PC-3 (cell line): ENCODE measurements around the gene LINC01488. TPM values are rescaled to one million over a fixed set of nuclear protein-coding genes. Genes with fewer than 3 reads are reported as not detected.

Experiments used
- ATAC-seq: fragments of 200-7000 bp; cut with Tn5 transposase; 2 replicates; pipeline ENCODE4 v1.9.1; 2020; ENCODE audit warnings: mild to moderate bottlenecking, moderate library complexity
- BruUV-seq: library from RNA; stranded (reverse); fragments of 400-500 nt; replicated peaks from 2 replicates; lab custom pipeline; 2021; lab: Mats Ljungman, UMichigan
- CTCF ChIA-PET: fragments of 300-600 bp; sonication (Branson Sonifier 250); formaldehyde crosslinking; loops from one replicate; lab custom pipeline; 2022; ENCODE audit warnings: antibody characterized with exemption; lab: Charles Lee
- POLR2A ChIA-PET: fragments of 300-600 bp; sonication (Branson Sonifier 250); formaldehyde crosslinking; loops from one replicate; lab custom pipeline; 2022; ENCODE audit warnings: antibody characterized with exemption; ENCODE audit not compliant: unreplicated experiment; lab: Charles Lee
- DNase-seq: peaks from one replicate; pipeline ENCODE4 v3.0.0-alpha.2; 2015
- H2AFZ ChIP-seq: fragments of 300-600 bp; sonication (generic); 2 replicates; pipeline ENCODE4 v1.6.0; 2016; ENCODE audit warnings: antibody characterized with exemption, low read length
- H3F3A ChIP-seq: fragments of 300-600 bp; sonication (generic); one replicate; pipeline ENCODE4 v1.6.0; 2017; ENCODE audit warnings: antibody characterized with exemption, low read length, control low read depth, mild to moderate bottlenecking; ENCODE audit not compliant: unreplicated experiment
- H3K27ac ChIP-seq: fragments of 300-600 bp; sonication (generic); 2 replicates; pipeline ENCODE4 v1.5.1; 2016; ENCODE audit warnings: mild to moderate bottlenecking, low read length
- H3K27me3 ChIP-seq: fragments of 300-600 bp; sonication (generic); 2 replicates; pipeline ENCODE4 v1.6.1; 2016; ENCODE audit warnings: low read length, mixed read lengths
- H3K36me3 ChIP-seq: fragments of 300-600 bp; sonication (generic); 2 replicates; pipeline ENCODE4 v1.6.1; 2016; ENCODE audit warnings: low read depth, mixed run types, low read length, mixed read lengths
- H3K4me1 ChIP-seq: fragments of 300-600 bp; sonication (generic); 2 replicates; pipeline ENCODE4 v1.5.1; 2016; ENCODE audit warnings: low read length; ENCODE audit not compliant: insufficient read depth
- H3K4me2 ChIP-seq: fragments of 300-600 bp; sonication (generic); 2 replicates; pipeline ENCODE4 v1.6.0; 2016; ENCODE audit warnings: low read length
- H3K4me3 ChIP-seq: fragments of 300-600 bp; sonication (generic); 2 replicates; pipeline ENCODE4 v1.5.1; 2016; ENCODE audit warnings: mild to moderate bottlenecking, low read length, mixed read lengths
- H3K79me2 ChIP-seq: fragments of 300-600 bp; sonication (generic); 2 replicates; pipeline ENCODE4 v1.6.1; 2017; ENCODE audit warnings: low read length, mixed read lengths
- H3K9ac ChIP-seq: fragments of 300-600 bp; sonication (generic); 2 replicates; pipeline ENCODE4 v1.6.0; 2016; ENCODE audit warnings: mild to moderate bottlenecking, low read length
- H3K9me2 ChIP-seq: fragments of 300-600 bp; sonication (generic); replicated peaks from 2 replicates; pipeline ENCODE4 v1.6.1; 2016; ENCODE audit warnings: mixed run types, low read length, mixed read lengths
- H3K9me3 ChIP-seq: fragments of 300-600 bp; sonication (generic); 2 replicates; pipeline ENCODE4 v1.6.1; 2016; ENCODE audit warnings: low read length, mixed read lengths
- H4K20me1 ChIP-seq: fragments of 300-600 bp; sonication (generic); 2 replicates; pipeline ENCODE4 v1.6.1; 2016; ENCODE audit warnings: low read length, mixed read lengths
- CTCF ChIP-seq: fragments of 300-600 bp; sonication (generic); conservative IDR thresholded peaks from 2 replicates; pipeline ENCODE4 v1.5.1; 2017; ENCODE audit warnings: antibody characterized with exemption, low read depth, mild to moderate bottlenecking, low read length
- EZH2 ChIP-seq: fragments of 300-600 bp; sonication (generic); IDR thresholded peaks from one replicate; pipeline ENCODE4 v1.6.1; 2017; ENCODE audit warnings: antibody characterized with exemption, mild to moderate bottlenecking, low read length; ENCODE audit not compliant: unreplicated experiment
- EZH2phosphoT487 ChIP-seq: fragments of 300-600 bp; sonication (generic); IDR thresholded peaks from 2 replicates; pipeline ENCODE4 v1.6.1; 2018; ENCODE audit warnings: mild to moderate bottlenecking, antibody characterized with exemption, low read length, borderline replicate concordance
- intact Hi-C: fragments of 100-400 bp; cut with micrococcal nuclease; formaldehyde crosslinking; loops from 2 replicates; pipeline ENCODE4 v1.9.0; 2023
- total RNA-seq: library from RNA; depleted of rRNA; stranded (reverse); fragments of >200 nt; gene quantifications from 2 replicates; pipeline ENCODE4 v1.2.3, GENCODE V29; 2014

The LINC01488 gene
- total RNA-seq, 1 experiment from 2014 or later = not detected

GRCh38 chr11:69463995-69464960 is 17.2 kb upstream of the LINC01488 start:
- Histone ChIP-seq H3K27me3 (no peaks in the 10 kb centered on the region), H3F3A (no peaks in the 10 kb centered on the region), H3K4me3 (no peak overlapping the region), H3K79me2 (no peaks in the 10 kb centered on the region), H3K4me2 (no peak overlapping the region), H3K9me2 (no peaks in the 10 kb centered on the region), H3K36me3 (peaks cover 5% of the 10 kb centered on the region; the same call in 1 of the 2 replicates), H3K9me3 (peaks cover 16% of the 10 kb centered on the region), H3K4me1 (peaks cover 9% of the 10 kb centered on the region), H4K20me1 (no peaks in the 10 kb centered on the region), H3K9ac (no peak overlapping the region), H3K27ac (no peak overlapping the region), H2AFZ (no peak overlapping the region)
- POLR2A ChIA-PET = no interaction called here
- ATAC-seq (no peak), DNase-seq (no peak)
- intact Hi-C loops = no loop called here
- CTCF ChIA-PET = no interaction called here
- no TSS peak for BruUV-seq
- TF ChIP-seq EZH2phosphoT487 = no peak
- no peak for TF ChIP-seq CTCF
- TF ChIP-seq EZH2 = no peak

- no peaks in the 10 kb centered on the region for H3F3A ChIP-seq
- no peak overlapping the region for H3K4me2 ChIP-seq
- no peak overlapping the region for H3K9ac ChIP-seq
- TF ChIP-seq EZH2phosphoT487 (no peak), EZH2 (no peak), CTCF (no peak)
- no peak for ATAC-seq
- DNase-seq = no peak
- BruUV-seq = no TSS peak
- no peaks in the 10 kb centered on the region for H3K4me1 ChIP-seq
- no peak overlapping the region for H3K27ac ChIP-seq
- ChIA-PET POLR2A (interaction anchor here (0.7 kb wide), 1 partner anchor 18 kb away, joined by 4 read pairs; no protein-coding TSS in a partner anchor), CTCF (no interaction called here)
- H2AFZ ChIP-seq = no peak overlapping the region
- no peaks in the 10 kb centered on the region for H4K20me1 ChIP-seq
- intact Hi-C loops = no loop called here
- H3K9me2 ChIP-seq = no peaks in the 10 kb centered on the region
- H3K9me3 ChIP-seq = peaks cover 16% of the 10 kb centered on the region
- peaks cover 5% of the 10 kb centered on the region; the same call in 1 of the 2 replicates for H3K36me3 ChIP-seq
- no peaks in the 10 kb centered on the region for H3K27me3 ChIP-seq
- H3K4me3 ChIP-seq = no peak overlapping the region
- no peaks in the 10 kb centered on the region for H3K79me2 ChIP-seq
Observed at GRCh38 chr11:69465236-69466000, 16.0 kb upstream of the LINC01488 start.
